Measurements from ENCODE around the gene BPIFA3.

GRCh38 chr20:33239418-33239817 is 22.3 kb downstream of the BPIFA3 start:
- TF ChIP-seq CTCF (IDR thresholded peaks at IDR 0.05) (no peak), EZH2 (IDR thresholded peaks at IDR 0.05) (no peak), EZH2phosphoT487 (IDR thresholded peaks at IDR 0.05) (no peak)

All from neural progenitor cell (in vitro differentiated cells).